K562 (cell line): ENCODE measurements around the gene NEMP1. TPM values are rescaled to one million over a fixed set of nuclear protein-coding genes. Genes with fewer than 3 reads are reported as not detected.

Experiments used
- ATAC-seq: fragments of 200-7000 bp; cut with Tn5 transposase; 3 replicates; pipeline ENCODE4 v1.9.1; 2020; ENCODE audit warnings: moderate library complexity
- BruUV-seq: library from RNA; stranded (reverse); fragments of 400-500 nt; replicated peaks from 2 replicates; lab custom pipeline; 2021; lab: Mats Ljungman, UMichigan
- CTCF ChIA-PET: fragments of 300-600 bp; formaldehyde crosslinking; extraction: SDS; loops from one replicate; lab custom pipeline; 2021; ENCODE audit warnings: low intra/inter-chr PET ratio; lab: Yijun Ruan, JAX
- POLR2A ChIA-PET: fragments of 300-600, 350-650 bp; sonication (Branson Sonifier 250); formaldehyde crosslinking; extraction: SDS; loops from one replicate; lab custom pipeline; 2021; ENCODE audit warnings: antibody characterized with exemption, inconsistent platforms; lab: Yijun Ruan, JAX
- DNase-seq, 4 experiments: peaks; one replicate each; pipeline versions ENCODE4 v3.0.0 to v3.0.0-alpha.2; 2011 to 2018; ENCODE audit warnings: low spot score in 3 of 4, mixed read lengths in 3 of 4; ENCODE audit errors: extremely low read depth in 1 of 4
- FAIRE-seq: peaks from 2 replicates; lab custom pipeline; 2011; peaks lifted over from hg19 to GRCh38; lab: Jason Lieb, UNC
- H2AFZ ChIP-seq: 2 replicates; pipeline ENCODE4 v1.6.0; 2011; ENCODE audit warnings: low read depth, low read length, control low read depth, inconsistent platforms
- H3K27ac ChIP-seq: fragments of 200-600 bp; 3 replicates; pipeline ENCODE4 v1.8.0; 2011; ENCODE audit warnings: low read depth, mild to moderate bottlenecking, control low read depth, inconsistent platforms, low read length, moderate library complexity, mixed read lengths; ENCODE audit errors: extremely low read depth
- H3K27me3 ChIP-seq, 2 experiments: fragments of 300-600 bp in 1 of 2; 2 replicates in 1 of 2; 3 replicates in 1 of 2; pipeline versions ENCODE4 v1.6.0 to v1.8.0; 2011; ENCODE audit warnings: inconsistent platforms in 2 of 2, low read length in 2 of 2, mild to moderate bottlenecking in 1 of 2, mixed read lengths in 1 of 2, moderate library complexity in 1 of 2; ENCODE audit not compliant: control insufficient read depth in 2 of 2, insufficient read depth in 2 of 2
- H3K36me3 ChIP-seq: fragments of 300-600 bp; 3 replicates; pipeline ENCODE4 v1.8.0; 2011; ENCODE audit warnings: mild to moderate bottlenecking, low read length, inconsistent platforms; ENCODE audit not compliant: control insufficient read depth, insufficient read depth
- H3K4me1 ChIP-seq, 2 experiments: fragments of 200-600 bp in 1 of 2; replicated peaks in 1 of 2; 2 replicates in 1 of 2; 3 replicates in 1 of 2; pipeline versions ENCODE4 v1.5.1 to v1.8.0; 2011; ENCODE audit warnings: inconsistent platforms in 2 of 2, low read length in 2 of 2, mild to moderate bottlenecking in 1 of 2, mixed read lengths in 1 of 2, moderate library complexity in 1 of 2; ENCODE audit not compliant: control insufficient read depth in 2 of 2, insufficient read depth in 2 of 2
- H3K4me2 ChIP-seq: 2 replicates; pipeline ENCODE4 v1.6.1; 2011; ENCODE audit warnings: low read length, control low read depth, inconsistent platforms, mixed read lengths; ENCODE audit not compliant: insufficient read depth
- H3K4me3 ChIP-seq: fragments of 200-600 bp; sonication (generic), shearing (Covaris generic); 2 replicates; pipeline ENCODE4 v1.5.1; 2016; ENCODE audit warnings: control low read depth, inconsistent platforms
- H3K79me2 ChIP-seq: fragments of 200-600 bp; 3 replicates; pipeline ENCODE4 v1.8.0; 2011; ENCODE audit warnings: low read length, inconsistent platforms; ENCODE audit not compliant: control insufficient read depth, insufficient read depth
- H3K9ac ChIP-seq, 2 experiments: 2 replicates each; pipeline versions ENCODE4 v1.6.0 to v1.6.1; 2011; ENCODE audit warnings: low read depth in 2 of 2, low read length in 2 of 2, control low read depth in 1 of 2, inconsistent platforms in 1 of 2, mild to moderate bottlenecking in 1 of 2, mixed read lengths in 1 of 2; ENCODE audit not compliant: insufficient read depth in 1 of 2
- H3K9me1 ChIP-seq: one replicate; pipeline ENCODE4 v1.6.0; 2011; ENCODE audit warnings: inconsistent platforms, mild to moderate bottlenecking, low read length, moderate library complexity; ENCODE audit not compliant: control insufficient read depth, insufficient read depth
- H3K9me3 ChIP-seq: replicated peaks from 2 replicates; pipeline ENCODE4 v1.5.1; 2011; ENCODE audit warnings: low read depth, low read length, inconsistent platforms; ENCODE audit not compliant: control insufficient read depth, insufficient read depth
- H4K20me1 ChIP-seq: replicated peaks from 2 replicates; pipeline ENCODE4 v1.6.1; 2011; ENCODE audit warnings: low read length, inconsistent platforms, mixed read lengths; ENCODE audit not compliant: control insufficient read depth, insufficient read depth
- MAFK ChIP-seq: IDR thresholded peaks from 2 replicates; pipeline ENCODE4 v1.6.1; 2011; ENCODE audit warnings: low read length, improper control_type of control experiment
- PKNOX1 ChIP-seq: fragments of 450-650 bp; IDR thresholded peaks from 2 replicates; pipeline ENCODE4 v1.6.1; 2016
- RAD21 ChIP-seq, 2 experiments: fragments of 250-450 bp in 1 of 2; fragments of 450-650 bp in 1 of 2; sonication (Bioruptor Pico) in 1 of 2; formaldehyde crosslinking in 1 of 2; IDR thresholded peaks in 1 of 2; conservative IDR thresholded peaks in 1 of 2; 2 replicates each; pipeline versions ENCODE4 v1.4.0 to v1.8.0; 2020 to 2022; ENCODE audit warnings: mild to moderate bottlenecking in 2 of 2, moderate library complexity in 1 of 2
- SIRT6 ChIP-seq: IDR thresholded peaks from one replicate; pipeline ENCODE4 v1.6.1; 2012; ENCODE audit warnings: low read depth, mild to moderate bottlenecking, control low read depth, inconsistent platforms, low read length, moderate library complexity
- SMAD4 ChIP-seq: fragments of 250-450 bp; sonication (Bioruptor Pico); conservative IDR thresholded peaks from 2 replicates; pipeline ENCODE4 v1.8.0; 2021; ENCODE audit warnings: inconsistent platforms, mild to moderate bottlenecking, moderate library complexity
- ZNF165 ChIP-seq: fragments of 250-450 bp; sonication (Bioruptor Pico); IDR thresholded peaks from 2 replicates; pipeline ENCODE4 v1.4.0; 2020; ENCODE audit warnings: borderline replicate concordance
- ZNF280A ChIP-seq: fragments of 450-650 bp; IDR thresholded peaks from 2 replicates; pipeline ENCODE4 v1.6.1; 2018; ENCODE audit warnings: mild to moderate bottlenecking, low read depth; ENCODE audit not compliant: partially characterized antibody
- ZNF644 ChIP-seq: fragments of 200-800 bp; sonication (Bioruptor generic); IDR thresholded peaks from 2 replicates; pipeline ENCODE4 v1.6.1; 2016; ENCODE audit warnings: low read depth, missing genetic modification characterization, missing compliant biosample characterization
- ZNF778 ChIP-seq: fragments of 450-650 bp; formaldehyde crosslinking; IDR thresholded peaks from 2 replicates; pipeline ENCODE4 v1.4.0; 2020; ENCODE audit warnings: mild to moderate bottlenecking, moderate library complexity
- ZSCAN29 ChIP-seq: fragments of 450-650 bp; IDR thresholded peaks from 2 replicates; pipeline ENCODE4 v1.6.1; 2017
- WGBS: fragments of 100-300 bp; shearing (Covaris generic); methylation state at CpG from one replicate; pipeline ENCODE4 v1.1.6; 2016; ENCODE audit warnings: low coverage, mixed read lengths; ENCODE audit not compliant: insufficient coverage; ENCODE audit errors: missing lambda C conversion rate; 5-methylcytosine and 5-hydroxymethylcytosine counted together
- in situ Hi-C: fragments of 300-500 bp; cut with MboI; formaldehyde crosslinking; loops from 4 replicates; pipeline ENCODE4 v1.15.0; 2018; ENCODE audit warnings: inconsistent platforms, mixed read lengths
- intact Hi-C: fragments of 100-400 bp; cut with micrococcal nuclease; formaldehyde crosslinking; loops from 2 replicates; pipeline ENCODE4 v1.14.2; 2022
- polyA plus RNA-seq, 8 experiments: library from polyadenylated mRNA; depleted of rRNA in 4 of 8; stranded (reverse) in 5 of 8; unstranded in 3 of 8; fragments of >200 nt; fragmentation: Nextera tagmentation in 2 of 8; fragmentation: Illumina TruSeq in 1 of 8; extraction: Ambion mirVana in 2 of 8; extraction: Trizol in 1 of 8; gene quantifications; 2 replicates each; pipeline versions ENCODE4 v1.2.1 to v1.2.3, GENCODE V29; 2011 to 2014; ENCODE audit warnings: inconsistent platforms in 1 of 8, missing spikeins in 1 of 8
- total RNA-seq, 7 experiments: library from RNA; depleted of rRNA in 6 of 7; stranded (reverse); fragments of >200 nt in 6 of 7; fragmentation: Illumina TruSeq in 2 of 7; extraction: Trizol in 2 of 7; gene quantifications; 2 replicates each; pipeline versions ENCODE4 v1.2.1 to v1.2.3, GENCODE V29; 2011 to 2021; ENCODE audit warnings: low replicate concordance in 1 of 7
- TF ChIP-seq, protein P1 (sequence below), 2 experiments: IDR thresholded peaks in 1 of 2; conservative IDR thresholded peaks in 1 of 2; 2 replicates each; pipeline ENCODE4 v1.6.1; 2016; ENCODE audit warnings: low read depth in 2 of 2, mild to moderate bottlenecking in 1 of 2, missing compliant biosample characterization in 1 of 2, missing genetic modification characterization in 1 of 2, moderate library complexity in 1 of 2

NEMP1 gene
- total and polyA plus RNA-seq, 9 of the 15 experiments (the other 6 are each of a cell fraction or from before 2014, with no cell fraction given) = 9.5 to 82.2 (median 41.2) TPM

- DNase-seq (peak in 1 of 4 experiments; percentile 48), FAIRE-seq (peak; percentile 76), ATAC-seq (peak; percentile 13; the same call in 2 of the 3 replicates)
- peaks cover 15 to 23% of the 10 kb centered on the region in 2 experiments for H3K4me1 ChIP-seq
- H3K27me3 ChIP-seq = no peaks in the 10 kb centered on the region
- 0% methylated on average over 2 of the region's 2 CpGs for WGBS
- in situ Hi-C loops = no loop called here
- no peak overlapping the region for H3K4me3 ChIP-seq
- intact Hi-C loops = loop anchor here (1.0 kb wide), 1 partner anchor 81 kb away; no protein-coding TSS in a partner anchor
- peak overlapping the region; percentile 24 for H2AFZ ChIP-seq
- H3K4me2 ChIP-seq = no peak overlapping the region
- H3K36me3 ChIP-seq = no peaks in the 10 kb centered on the region
- no peaks in the 10 kb centered on the region for H3K9me1 ChIP-seq
- ChIA-PET POLR2A (interaction anchor here (0.6 to 1.5 kb wide), 11 partner anchors 10 to 151 kb away, joined by 3 to 10 read pairs (median 4); no protein-coding TSS in a partner anchor), CTCF (interaction anchor here (0.6 kb wide), 1 partner anchor 48 kb away, joined by 3 read pairs; no protein-coding TSS in a partner anchor)
- no TSS peak for BruUV-seq
- no peaks in the 10 kb centered on the region for H3K9me3 ChIP-seq
- no peak overlapping the region for H3K27ac ChIP-seq
- peak overlapping the region in 1 of 2 experiments; percentile 15; a peak in 1 of 4 replicates for H3K9ac ChIP-seq
- H3K79me2 ChIP-seq = no peaks in the 10 kb centered on the region
- no peaks in the 10 kb centered on the region for H4K20me1 ChIP-seq
- TF ChIP-seq RAD21 (CRISPR knock-in tag; conservative IDR thresholded peaks at IDR 0.05 in 1 of 2, IDR thresholded peaks at IDR 0.05 in 1 of 2) (peak in 1 of 2 experiments; percentile 51; a peak in 2 of 4 replicates), SMAD4 (CRISPR knock-in tag) (no peak), ZNF778 (CRISPR knock-in tag) (no peak), PKNOX1 (0 out of 2 replicates have a peak, but pooled peaks have one; percentile 15), SIRT6 (no peak), ZSCAN29 (no peak), ZNF280A (no peak), ZNF165 (no peak), ZNF644 (tag) (no peak), MAFK (no peak)
- TF ChIP-seq, protein P1, sequence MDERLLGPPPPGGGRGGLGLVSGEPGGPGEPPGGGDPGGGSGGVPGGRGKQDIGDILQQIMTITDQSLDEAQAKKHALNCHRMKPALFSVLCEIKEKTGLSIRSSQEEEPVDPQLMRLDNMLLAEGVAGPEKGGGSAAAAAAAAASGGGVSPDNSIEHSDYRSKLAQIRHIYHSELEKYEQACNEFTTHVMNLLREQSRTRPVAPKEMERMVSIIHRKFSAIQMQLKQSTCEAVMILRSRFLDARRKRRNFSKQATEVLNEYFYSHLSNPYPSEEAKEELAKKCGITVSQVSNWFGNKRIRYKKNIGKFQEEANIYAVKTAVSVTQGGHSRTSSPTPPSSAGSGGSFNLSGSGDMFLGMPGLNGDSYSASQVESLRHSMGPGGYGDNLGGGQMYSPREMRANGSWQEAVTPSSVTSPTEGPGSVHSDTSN (CRISPR knock-in tag; IDR thresholded peaks at IDR 0.05; ENCODE audit: low read depth) = no peak
- TF ChIP-seq, protein P1 (tag; conservative IDR thresholded peaks at IDR 0.05; ENCODE audit: low read depth) = 0 out of 2 replicates have a peak, but pooled peaks have one; percentile 17
Measured at GRCh38 chr12:57031138-57031725, 47.4 kb downstream of the NEMP1 start.
